Measurements from ENCODE around the gene TMED5.
"Not testable (repeated sequence)": the region's sequence is repeated elsewhere in the genome, so short reads cannot be mapped to it uniquely, and the experiment has no call there.

Gene TMED5

DNA sequence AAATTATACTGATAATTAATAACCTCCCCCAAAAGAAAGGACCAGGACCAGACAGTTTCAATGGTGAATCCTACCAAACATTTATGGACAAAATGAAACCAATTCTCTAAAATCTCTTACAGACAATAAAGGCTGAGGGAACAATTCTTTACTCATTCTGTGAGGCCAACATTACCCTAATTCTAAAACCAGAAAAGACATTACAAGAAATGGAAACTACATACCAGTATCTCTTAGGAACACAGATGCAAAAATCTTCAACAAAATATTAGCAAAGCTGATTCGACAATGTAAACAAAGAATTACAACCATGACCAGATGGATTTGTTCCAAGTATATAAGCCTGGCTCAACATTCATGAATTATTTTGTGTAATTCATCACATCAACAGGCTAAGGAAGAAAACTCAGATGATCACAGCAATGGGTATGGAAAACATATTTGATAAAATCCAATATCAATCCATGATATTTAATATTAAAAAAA, 8.6 kb downstream of the TMED5 start:
- no peak for DNase-seq (ENCODE audit: low spot score)

GRCh38 chr1:93170141-93170678, 10.0 kb downstream of the TMED5 start:
- DNase-seq (ENCODE audit: low spot score): not testable (repeated sequence)

DNA sequence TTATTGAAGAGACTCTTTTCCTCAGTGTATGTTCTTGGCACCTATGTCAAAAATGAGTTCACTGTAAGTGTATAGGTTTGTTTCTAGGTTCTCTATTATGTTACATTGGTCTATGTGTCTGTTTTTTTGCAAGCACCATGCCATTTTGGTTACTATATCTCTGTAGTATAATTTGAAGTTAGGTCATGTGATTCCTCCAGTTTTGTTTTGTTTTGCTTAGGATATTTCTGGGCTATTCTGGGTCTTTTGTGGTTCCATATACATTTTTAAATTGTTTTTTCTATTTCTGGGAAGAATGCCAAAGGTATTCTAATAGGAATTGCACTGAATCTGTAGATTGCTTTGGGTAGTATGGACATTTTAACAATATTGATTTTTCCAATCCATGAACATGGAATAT, 13.2 kb downstream of the TMED5 start:
- no peak for DNase-seq (ENCODE audit: low spot score)

DNA sequence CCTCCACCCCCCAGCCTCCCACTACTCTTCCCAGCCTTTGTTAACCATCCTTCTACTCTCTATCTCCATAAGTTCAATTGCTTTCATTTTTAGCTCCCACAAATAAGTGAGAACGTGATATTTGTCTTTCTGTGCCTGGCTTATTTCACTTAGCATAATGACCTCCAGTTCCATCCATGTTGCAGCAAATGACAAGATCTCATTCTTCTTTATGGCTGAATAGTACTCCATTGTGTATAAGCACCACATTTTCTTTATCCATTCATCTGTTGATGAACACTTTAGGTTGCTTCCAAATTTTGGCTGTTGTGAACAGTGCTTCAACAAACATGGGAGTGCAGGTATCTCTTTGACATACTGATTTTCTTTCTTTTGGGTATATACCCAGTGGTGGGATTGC, 14.3 kb downstream of the TMED5 start:
- DNase-seq (ENCODE audit: low spot score): not testable (repeated sequence)

DNA sequence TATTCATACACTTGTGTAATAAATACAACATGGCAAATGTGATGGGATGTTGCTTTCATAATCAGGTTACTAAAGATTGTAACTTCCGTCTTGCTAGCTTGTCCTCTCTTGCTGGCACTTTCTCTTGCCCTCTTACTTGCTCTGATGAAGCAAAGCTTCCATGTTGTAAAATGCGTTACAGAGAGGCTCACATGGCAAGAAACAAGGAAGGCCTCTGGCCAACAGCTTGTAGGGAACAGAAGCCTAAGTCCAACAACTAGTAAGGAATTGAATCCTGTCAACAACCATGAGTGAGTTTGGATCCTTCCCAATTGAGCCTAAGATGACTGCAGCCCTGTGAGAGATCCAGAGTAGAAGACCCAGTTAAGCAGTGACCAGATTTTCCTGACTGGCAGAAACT, 15.4 kb downstream of the TMED5 start:
- DNase-seq (ENCODE audit: low spot score): no peak

GRCh38 chr1:93163314-93163713, 16.9 kb downstream of the TMED5 start:
- not testable (repeated sequence) for DNase-seq (ENCODE audit: low spot score)

- no peak for DNase-seq (ENCODE audit: low spot score)
Measured at GRCh38 chr1:93159337-93159736, 20.9 kb downstream of the TMED5 start.

- no peak for DNase-seq (ENCODE audit: low spot score)
Measured at GRCh38 chr1:93155335-93155734, 24.9 kb downstream of the TMED5 start.

DNA sequence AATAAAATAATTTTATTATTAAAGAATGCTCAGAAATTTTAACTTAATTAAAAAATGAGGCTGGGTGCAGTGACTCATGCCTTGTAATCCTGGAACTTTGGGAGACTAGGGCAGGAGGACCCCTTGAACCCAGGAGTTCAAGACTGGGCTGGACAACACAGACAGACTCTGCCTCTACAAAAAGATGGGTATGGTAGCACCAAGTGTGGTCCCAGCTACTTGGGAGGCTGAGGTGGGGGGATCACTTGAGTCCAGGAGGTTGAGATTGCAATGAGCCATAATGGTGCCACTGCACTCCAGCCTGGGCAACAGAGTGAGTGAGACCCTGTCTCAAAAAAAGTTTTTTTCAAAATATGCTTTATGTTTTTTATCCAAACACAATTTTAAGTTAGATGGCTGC, 25.3 kb downstream of the TMED5 start:
- DNase-seq (ENCODE audit: low spot score): no peak

DNA sequence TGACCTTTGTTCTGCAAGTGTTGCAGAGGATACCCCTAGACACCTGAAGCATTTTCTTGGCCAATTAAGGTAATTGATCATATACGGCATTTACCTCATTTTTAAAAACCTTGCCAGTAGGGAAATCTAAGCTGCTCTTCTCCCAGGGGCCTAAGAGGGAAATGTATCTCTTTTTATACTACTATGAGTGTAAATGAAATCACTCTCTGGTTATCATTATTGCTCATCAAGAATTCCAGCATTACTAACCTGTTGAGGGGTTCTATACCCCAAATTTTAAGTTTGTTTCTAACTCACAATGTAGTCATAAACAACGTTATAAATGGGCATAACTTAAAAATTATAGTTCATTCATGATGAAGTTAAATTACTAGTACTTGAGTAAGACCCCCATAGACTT, 27.4 kb downstream of the TMED5 start:
- DNase-seq (ENCODE audit: low spot score): no peak

DNA sequence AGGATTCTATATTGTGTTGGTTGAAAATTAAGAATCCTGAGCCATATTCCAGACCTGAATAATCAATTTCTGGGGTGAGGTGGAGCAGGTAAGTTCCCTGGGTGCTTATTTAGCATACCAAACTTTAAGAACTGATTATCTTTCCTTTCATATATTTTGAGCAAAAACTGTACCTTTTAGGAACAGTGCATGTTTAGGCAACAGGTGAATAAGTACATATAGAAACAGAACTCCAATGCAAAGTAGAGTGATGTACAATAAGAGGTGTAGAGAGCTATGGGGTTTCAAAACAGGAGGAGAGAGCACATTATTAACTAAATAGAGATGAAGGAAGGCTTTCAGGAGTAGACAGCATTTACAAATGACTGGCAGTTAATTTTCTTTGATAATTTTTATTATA, 28.7 kb downstream of the TMED5 start:
- no peak for DNase-seq (ENCODE audit: low spot score)

- no peak for DNase-seq (ENCODE audit: low spot score)
Measured at GRCh38 chr1:93150729-93151128, 29.5 kb downstream of the TMED5 start.

DNA sequence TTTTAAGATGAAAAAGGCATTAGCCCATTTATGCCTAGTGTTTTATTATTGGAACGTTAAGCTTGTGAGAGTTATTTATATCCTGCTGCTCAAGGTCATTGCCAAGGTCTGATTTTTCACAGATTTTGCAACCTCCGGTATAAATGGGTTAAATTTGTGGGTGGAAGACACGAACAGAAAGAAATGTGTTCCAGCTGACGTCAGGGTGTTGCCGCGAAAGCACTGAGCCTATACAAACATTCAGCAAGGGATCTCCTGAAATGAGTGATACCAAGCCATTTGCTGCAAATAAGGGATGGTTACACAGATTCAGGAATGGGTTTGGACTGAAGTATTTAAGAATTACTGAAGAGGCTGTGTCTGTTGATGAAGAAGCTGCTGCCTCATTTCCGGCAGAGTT, 32.2 kb downstream of the TMED5 start:
- DNase-seq (ENCODE audit: low spot score): no peak

- no peak for DNase-seq (ENCODE audit: low spot score)
Measured at GRCh38 chr1:93143769-93144168, 36.4 kb downstream of the TMED5 start.

GRCh38 chr1:93143136-93143535, 37.1 kb downstream of the TMED5 start:
- DNase-seq (ENCODE audit: low spot score): no peak

GRCh38 chr1:93142161-93142560, 38.1 kb downstream of the TMED5 start:
- DNase-seq (ENCODE audit: low spot score): no peak

- DNase-seq (ENCODE audit: low spot score): no peak
Measured at GRCh38 chr1:93140106-93140505, 40.1 kb downstream of the TMED5 start.

DNA sequence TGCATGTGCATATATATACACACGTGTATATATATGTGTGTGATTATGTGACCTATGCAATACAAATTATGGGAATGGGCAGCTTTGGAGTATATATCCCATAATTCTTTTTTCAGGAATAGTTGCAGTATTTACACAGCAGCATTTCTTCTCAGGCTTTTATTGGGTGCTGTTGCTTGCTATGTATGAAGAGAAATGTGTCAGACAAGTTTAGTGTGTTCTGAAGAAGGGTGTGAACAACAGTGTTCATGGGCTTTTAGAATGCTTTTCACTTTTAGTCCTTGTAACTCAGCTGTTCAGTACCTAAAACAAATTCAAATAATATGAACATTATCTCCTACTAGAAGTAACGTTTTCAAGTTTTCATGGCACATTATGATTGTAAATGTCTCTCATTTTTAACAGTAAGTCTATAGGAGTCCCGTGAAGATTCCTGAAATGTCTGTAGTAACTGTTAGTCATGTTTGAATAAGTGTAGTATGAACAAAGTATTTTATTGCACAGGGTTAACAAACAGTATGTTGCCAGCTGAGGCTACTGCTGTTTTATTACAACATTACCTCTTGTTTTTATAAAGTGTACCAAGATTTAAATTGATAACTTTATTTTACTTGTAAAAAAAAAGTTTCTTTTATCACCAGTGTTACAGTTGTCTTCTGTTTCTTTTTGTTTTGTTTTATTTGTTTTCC, 42.5 kb downstream of the TMED5 start:
- no peak for DNase-seq (ENCODE audit: low spot score)

DNA sequence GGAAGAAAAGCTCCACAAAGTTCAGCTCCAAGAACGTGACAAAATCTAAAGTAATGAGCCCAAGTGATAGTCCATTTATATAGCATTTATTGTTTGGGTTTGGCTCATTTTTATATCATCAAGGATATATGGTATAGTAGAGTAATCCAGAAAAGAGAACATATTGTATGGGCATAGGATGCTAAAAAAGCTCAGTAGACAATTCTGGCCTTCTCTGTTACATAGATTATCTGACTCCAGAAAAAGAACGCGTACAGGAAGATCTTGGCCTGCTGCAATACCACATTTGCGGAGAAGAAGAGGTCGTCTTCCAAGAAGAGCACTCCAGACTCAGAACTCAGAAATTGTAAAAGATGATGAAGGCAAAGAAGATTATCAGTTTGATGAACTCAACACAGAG, 43.8 kb downstream of the TMED5 start:
- DNase-seq (ENCODE audit: low spot score): no peak

DNA sequence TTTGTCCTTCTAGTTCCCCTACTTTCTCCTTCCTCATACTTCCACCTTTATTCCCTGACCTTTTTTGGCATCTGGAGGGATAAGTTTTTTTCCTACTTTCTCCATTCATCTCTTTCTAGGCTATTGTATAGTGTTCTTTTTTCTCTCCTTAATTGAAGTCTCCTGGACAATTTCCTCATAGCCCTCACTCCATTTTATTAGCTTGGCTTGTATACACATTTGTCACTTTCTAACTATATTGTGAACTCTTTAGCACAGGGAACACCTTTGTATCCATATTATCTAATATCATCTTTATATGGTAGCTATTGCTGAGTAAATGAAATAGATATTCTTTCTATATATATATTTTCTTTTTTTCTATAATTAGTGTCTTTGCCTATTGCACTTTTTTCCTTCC, 47.6 kb downstream of the TMED5 start:
- DNase-seq (ENCODE audit: low spot score): no peak

DNA sequence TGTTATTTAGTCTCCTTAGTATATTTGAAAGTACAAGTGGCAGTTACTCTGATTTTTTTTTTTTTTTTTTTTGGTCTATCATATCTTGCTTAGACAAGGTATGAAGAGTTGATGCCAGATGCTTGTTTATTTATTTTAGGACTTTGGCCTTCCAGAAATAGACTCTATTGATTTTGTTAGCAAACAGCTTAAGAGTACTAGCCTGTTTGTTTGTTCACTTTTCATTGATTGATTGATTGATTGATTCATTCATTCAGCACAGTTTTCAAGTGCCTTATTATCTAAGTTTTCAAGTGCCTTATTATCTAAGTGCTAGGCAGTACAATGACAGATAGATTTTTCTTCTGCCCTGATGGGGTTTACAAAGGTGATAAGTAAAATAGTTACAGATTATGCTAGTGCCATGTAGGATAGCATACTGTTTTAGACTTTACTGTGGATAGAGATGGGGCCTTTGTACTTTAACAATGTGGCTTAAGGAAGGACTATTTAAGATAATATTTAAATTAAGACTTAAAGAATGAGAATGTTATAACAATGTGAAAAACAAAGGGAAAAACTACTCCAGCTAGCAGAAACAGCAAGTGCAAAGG, 50.6 kb downstream of the TMED5 start:
- no peak for DNase-seq (ENCODE audit: low spot score)

- no peak for DNase-seq (ENCODE audit: low spot score)
Measured at GRCh38 chr1:93124556-93125355, 55.5 kb downstream of the TMED5 start.
